ENCODE data around the gene NRXN2.

NRXN2 gene

GRCh38 chr11:64590763-64591221, 132.2 kb downstream of the NRXN2 start, which contains the start of gene SLC22A12:
SLC22A12 (plus strand) TSS chr11:64591220; CDS start chr11:64591557, 337 bp downstream.
- DNase-seq (ENCODE audit: low spot score): no peak

GRCh38 chr11:64588701-64589100, 134.3 kb downstream of the NRXN2 start:
- DNase-seq (ENCODE audit: low spot score): no peak

GRCh38 chr11:64586366-64586765, 136.6 kb downstream of the NRXN2 start:
- DNase-seq (ENCODE audit: low spot score): no peak

- DNase-seq (ENCODE audit: low spot score): no peak
Observed at GRCh38 chr11:64585150-64585549, 137.8 kb downstream of the NRXN2 start.

- no peak for DNase-seq (ENCODE audit: low spot score)
Observed at GRCh38 chr11:64583296-64584262, 139.4 kb downstream of the NRXN2 start.

- DNase-seq (ENCODE audit: low spot score): no peak
Observed at GRCh38 chr11:64582885-64583284, 140.1 kb downstream of the NRXN2 start.

GRCh38 chr11:64581057-64581523, 141.9 kb downstream of the NRXN2 start:
- no peak for DNase-seq (ENCODE audit: low spot score)

- DNase-seq (ENCODE audit: low spot score): no peak
Observed at GRCh38 chr11:64580412-64580811, 142.6 kb downstream of the NRXN2 start.

- no peak for DNase-seq (ENCODE audit: low spot score)
Observed at GRCh38 chr11:64577202-64577601, 145.8 kb downstream of the NRXN2 start.

GRCh38 chr11:64572143-64572542, 150.9 kb downstream of the NRXN2 start:
- DNase-seq (ENCODE audit: low spot score): no peak

GRCh38 chr11:64571410-64572091, 151.4 kb downstream of the NRXN2 start:
- no peak for DNase-seq (ENCODE audit: low spot score)

- DNase-seq (ENCODE audit: low spot score): no peak
Observed at GRCh38 chr11:64571050-64571409, 152.0 kb downstream of the NRXN2 start.

GRCh38 chr11:64570341-64570740, 152.7 kb downstream of the NRXN2 start:
- DNase-seq (ENCODE audit: low spot score): no peak

- no peak for DNase-seq (ENCODE audit: low spot score)
Observed at GRCh38 chr11:64569300-64569970, 153.6 kb downstream of the NRXN2 start.

- no peak for DNase-seq (ENCODE audit: low spot score)
Observed at GRCh38 chr11:64568584-64569140, 154.3 kb downstream of the NRXN2 start.

- DNase-seq (ENCODE audit: low spot score): no peak
Observed at GRCh38 chr11:64568041-64568571, 154.9 kb downstream of the NRXN2 start.

GRCh38 chr11:64566915-64567891, 155.8 kb downstream of the NRXN2 start:
- DNase-seq (ENCODE audit: low spot score): no peak

- DNase-seq (ENCODE audit: low spot score): peak; percentile 3
Observed at GRCh38 chr11:64566042-64566914, 156.7 kb downstream of the NRXN2 start.

Measured in CD4-positive, alpha-beta T cell treated with Interleukin-15 for 4 hours (primary cell).